ENCODE data around the gene ZSWIM1. TPM values are rescaled to one million over a fixed set of nuclear protein-coding genes. Genes with fewer than 3 reads are reported as not detected.

The ZSWIM1 gene
- total RNA-seq, 1 experiment from 2014 or later = 17.4 TPM

DNA sequence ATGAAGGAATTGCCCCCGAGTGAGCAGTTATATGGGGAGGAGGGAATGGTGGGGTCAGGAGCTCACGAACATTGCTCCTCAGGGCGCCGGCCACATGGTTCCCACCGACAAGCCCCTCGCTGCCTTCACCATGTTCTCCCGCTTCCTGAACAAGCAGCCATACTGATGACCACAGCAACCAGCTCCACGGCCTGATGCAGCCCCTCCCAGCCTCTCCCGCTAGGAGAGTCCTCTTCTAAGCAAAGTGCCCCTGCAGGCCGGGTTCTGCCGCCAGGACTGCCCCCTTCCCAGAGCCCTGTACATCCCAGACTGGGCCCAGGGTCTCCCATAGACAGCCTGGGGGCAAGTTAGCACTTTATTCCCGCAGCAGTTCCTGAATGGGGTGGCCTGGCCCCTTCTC lies 17.3 kb downstream of the ZSWIM1 start:
- ChIA-PET CTCF (interaction anchor here (1.4 kb wide), 1 partner anchor 8 kb away, joined by 8 read pairs; no protein-coding TSS in a partner anchor), POLR2A (interaction anchor here (1.5 kb wide), 1 partner anchor 51 kb away, joined by 3 read pairs; no protein-coding TSS in a partner anchor)
- no peak for ATAC-seq
- Mint-ChIP-seq H3K4me3 (no peak overlapping the region), H3K9me3 (no peaks in the 10 kb centered on the region), H3K27me3 (ENCODE audit: low read depth) (no peaks in the 10 kb centered on the region), H3K27ac (no peak overlapping the region), H3K4me1 (no peaks in the 10 kb centered on the region), H3K36me3 (peaks cover 35% of the 10 kb centered on the region)
- DNase-seq (ENCODE audit: low spot score) = no peak
- TF ChIP-seq, protein P1, sequence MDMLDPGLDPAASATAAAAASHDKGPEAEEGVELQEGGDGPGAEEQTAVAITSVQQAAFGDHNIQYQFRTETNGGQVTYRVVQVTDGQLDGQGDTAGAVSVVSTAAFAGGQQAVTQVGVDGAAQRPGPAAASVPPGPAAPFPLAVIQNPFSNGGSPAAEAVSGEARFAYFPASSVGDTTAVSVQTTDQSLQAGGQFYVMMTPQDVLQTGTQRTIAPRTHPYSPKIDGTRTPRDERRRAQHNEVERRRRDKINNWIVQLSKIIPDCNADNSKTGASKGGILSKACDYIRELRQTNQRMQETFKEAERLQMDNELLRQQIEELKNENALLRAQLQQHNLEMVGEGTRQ (CRISPR knock-in tag; IDR thresholded peaks at IDR 0.05) = no peak
- TF ChIP-seq CBFB (CRISPR knock-in tag; IDR thresholded peaks at IDR 0.05; ENCODE audit: low read depth) = no peak
- TF ChIP-seq TEAD4 (CRISPR knock-in tag; IDR thresholded peaks at IDR 0.05) = no peak
- TF ChIP-seq, protein P2, sequence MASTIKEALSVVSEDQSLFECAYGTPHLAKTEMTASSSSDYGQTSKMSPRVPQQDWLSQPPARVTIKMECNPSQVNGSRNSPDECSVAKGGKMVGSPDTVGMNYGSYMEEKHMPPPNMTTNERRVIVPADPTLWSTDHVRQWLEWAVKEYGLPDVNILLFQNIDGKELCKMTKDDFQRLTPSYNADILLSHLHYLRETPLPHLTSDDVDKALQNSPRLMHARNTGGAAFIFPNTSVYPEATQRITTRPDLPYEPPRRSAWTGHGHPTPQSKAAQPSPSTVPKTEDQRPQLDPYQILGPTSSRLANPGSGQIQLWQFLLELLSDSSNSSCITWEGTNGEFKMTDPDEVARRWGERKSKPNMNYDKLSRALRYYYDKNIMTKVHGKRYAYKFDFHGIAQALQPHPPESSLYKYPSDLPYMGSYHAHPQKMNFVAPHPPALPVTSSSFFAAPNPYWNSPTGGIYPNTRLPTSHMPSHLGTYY (CRISPR knock-in tag; IDR thresholded peaks at IDR 0.05) = no peak
- TF ChIP-seq, protein P3, sequence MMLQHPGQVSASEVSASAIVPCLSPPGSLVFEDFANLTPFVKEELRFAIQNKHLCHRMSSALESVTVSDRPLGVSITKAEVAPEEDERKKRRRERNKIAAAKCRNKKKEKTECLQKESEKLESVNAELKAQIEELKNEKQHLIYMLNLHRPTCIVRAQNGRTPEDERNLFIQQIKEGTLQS (CRISPR knock-in tag; conservative IDR thresholded peaks at IDR 0.05) = no peak
- no peak for TF ChIP-seq ZNF138 (CRISPR knock-in tag; conservative IDR thresholded peaks at IDR 0.05)
- TF ChIP-seq, protein P4, sequence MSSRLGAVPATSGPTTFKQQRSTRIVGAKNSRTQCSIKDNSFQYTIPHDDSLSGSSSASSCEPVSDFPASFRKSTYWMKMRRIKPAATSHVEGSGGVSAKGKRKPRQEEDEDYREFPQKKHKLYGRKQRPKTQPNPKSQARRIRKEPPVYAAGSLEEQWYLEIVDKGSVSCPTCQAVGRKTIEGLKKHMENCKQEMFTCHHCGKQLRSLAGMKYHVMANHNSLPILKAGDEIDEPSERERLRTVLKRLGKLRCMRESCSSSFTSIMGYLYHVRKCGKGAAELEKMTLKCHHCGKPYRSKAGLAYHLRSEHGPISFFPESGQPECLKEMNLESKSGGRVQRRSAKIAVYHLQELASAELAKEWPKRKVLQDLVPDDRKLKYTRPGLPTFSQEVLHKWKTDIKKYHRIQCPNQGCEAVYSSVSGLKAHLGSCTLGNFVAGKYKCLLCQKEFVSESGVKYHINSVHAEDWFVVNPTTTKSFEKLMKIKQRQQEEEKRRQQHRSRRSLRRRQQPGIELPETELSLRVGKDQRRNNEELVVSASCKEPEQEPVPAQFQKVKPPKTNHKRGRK (CRISPR knock-in tag; IDR thresholded peaks at IDR 0.05; ENCODE audit: borderline replicate concordance) = no peak
- no peak for TF ChIP-seq ZNF416 (CRISPR knock-in tag; IDR thresholded peaks at IDR 0.05)
- TF ChIP-seq NR3C1 (CRISPR knock-in tag; conservative IDR thresholded peaks at IDR 0.05; ENCODE audit: low read depth) = no peak
- no peak for TF ChIP-seq NFYB (CRISPR knock-in tag; conservative IDR thresholded peaks at IDR 0.05; ENCODE audit: low read depth)
- TF ChIP-seq, protein P5, sequence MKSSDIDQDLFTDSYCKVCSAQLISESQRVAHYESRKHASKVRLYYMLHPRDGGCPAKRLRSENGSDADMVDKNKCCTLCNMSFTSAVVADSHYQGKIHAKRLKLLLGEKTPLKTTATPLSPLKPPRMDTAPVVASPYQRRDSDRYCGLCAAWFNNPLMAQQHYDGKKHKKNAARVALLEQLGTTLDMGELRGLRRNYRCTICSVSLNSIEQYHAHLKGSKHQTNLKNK (CRISPR knock-in tag; IDR thresholded peaks at IDR 0.05) = no peak
- TF ChIP-seq, protein P6, sequence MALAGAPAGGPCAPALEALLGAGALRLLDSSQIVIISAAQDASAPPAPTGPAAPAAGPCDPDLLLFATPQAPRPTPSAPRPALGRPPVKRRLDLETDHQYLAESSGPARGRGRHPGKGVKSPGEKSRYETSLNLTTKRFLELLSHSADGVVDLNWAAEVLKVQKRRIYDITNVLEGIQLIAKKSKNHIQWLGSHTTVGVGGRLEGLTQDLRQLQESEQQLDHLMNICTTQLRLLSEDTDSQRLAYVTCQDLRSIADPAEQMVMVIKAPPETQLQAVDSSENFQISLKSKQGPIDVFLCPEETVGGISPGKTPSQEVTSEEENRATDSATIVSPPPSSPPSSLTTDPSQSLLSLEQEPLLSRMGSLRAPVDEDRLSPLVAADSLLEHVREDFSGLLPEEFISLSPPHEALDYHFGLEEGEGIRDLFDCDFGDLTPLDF (CRISPR knock-in tag; IDR thresholded peaks at IDR 0.05) = no peak
- no peak for TF ChIP-seq RORB (CRISPR knock-in tag; IDR thresholded peaks at IDR 0.05)
- TF ChIP-seq, protein P7, sequence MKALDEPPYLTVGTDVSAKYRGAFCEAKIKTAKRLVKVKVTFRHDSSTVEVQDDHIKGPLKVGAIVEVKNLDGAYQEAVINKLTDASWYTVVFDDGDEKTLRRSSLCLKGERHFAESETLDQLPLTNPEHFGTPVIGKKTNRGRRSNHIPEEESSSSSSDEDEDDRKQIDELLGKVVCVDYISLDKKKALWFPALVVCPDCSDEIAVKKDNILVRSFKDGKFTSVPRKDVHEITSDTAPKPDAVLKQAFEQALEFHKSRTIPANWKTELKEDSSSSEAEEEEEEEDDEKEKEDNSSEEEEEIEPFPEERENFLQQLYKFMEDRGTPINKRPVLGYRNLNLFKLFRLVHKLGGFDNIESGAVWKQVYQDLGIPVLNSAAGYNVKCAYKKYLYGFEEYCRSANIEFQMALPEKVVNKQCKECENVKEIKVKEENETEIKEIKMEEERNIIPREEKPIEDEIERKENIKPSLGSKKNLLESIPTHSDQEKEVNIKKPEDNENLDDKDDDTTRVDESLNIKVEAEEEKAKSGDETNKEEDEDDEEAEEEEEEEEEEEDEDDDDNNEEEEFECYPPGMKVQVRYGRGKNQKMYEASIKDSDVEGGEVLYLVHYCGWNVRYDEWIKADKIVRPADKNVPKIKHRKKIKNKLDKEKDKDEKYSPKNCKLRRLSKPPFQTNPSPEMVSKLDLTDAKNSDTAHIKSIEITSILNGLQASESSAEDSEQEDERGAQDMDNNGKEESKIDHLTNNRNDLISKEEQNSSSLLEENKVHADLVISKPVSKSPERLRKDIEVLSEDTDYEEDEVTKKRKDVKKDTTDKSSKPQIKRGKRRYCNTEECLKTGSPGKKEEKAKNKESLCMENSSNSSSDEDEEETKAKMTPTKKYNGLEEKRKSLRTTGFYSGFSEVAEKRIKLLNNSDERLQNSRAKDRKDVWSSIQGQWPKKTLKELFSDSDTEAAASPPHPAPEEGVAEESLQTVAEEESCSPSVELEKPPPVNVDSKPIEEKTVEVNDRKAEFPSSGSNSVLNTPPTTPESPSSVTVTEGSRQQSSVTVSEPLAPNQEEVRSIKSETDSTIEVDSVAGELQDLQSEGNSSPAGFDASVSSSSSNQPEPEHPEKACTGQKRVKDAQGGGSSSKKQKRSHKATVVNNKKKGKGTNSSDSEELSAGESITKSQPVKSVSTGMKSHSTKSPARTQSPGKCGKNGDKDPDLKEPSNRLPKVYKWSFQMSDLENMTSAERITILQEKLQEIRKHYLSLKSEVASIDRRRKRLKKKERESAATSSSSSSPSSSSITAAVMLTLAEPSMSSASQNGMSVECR (CRISPR knock-in tag; IDR thresholded peaks at IDR 0.05; ENCODE audit: borderline replicate concordance) = no peak
- TF ChIP-seq, protein P8, sequence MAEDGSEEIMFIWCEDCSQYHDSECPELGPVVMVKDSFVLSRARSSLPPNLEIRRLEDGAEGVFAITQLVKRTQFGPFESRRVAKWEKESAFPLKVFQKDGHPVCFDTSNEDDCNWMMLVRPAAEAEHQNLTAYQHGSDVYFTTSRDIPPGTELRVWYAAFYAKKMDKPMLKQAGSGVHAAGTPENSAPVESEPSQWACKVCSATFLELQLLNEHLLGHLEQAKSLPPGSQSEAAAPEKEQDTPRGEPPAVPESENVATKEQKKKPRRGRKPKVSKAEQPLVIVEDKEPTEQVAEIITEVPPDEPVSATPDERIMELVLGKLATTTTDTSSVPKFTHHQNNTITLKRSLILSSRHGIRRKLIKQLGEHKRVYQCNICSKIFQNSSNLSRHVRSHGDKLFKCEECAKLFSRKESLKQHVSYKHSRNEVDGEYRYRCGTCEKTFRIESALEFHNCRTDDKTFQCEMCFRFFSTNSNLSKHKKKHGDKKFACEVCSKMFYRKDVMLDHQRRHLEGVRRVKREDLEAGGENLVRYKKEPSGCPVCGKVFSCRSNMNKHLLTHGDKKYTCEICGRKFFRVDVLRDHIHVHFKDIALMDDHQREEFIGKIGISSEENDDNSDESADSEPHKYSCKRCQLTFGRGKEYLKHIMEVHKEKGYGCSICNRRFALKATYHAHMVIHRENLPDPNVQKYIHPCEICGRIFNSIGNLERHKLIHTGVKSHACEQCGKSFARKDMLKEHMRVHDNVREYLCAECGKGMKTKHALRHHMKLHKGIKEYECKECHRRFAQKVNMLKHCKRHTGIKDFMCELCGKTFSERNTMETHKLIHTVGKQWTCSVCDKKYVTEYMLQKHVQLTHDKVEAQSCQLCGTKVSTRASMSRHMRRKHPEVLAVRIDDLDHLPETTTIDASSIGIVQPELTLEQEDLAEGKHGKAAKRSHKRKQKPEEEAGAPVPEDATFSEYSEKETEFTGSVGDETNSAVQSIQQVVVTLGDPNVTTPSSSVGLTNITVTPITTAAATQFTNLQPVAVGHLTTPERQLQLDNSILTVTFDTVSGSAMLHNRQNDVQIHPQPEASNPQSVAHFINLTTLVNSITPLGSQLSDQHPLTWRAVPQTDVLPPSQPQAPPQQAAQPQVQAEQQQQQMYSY (CRISPR knock-in tag; IDR thresholded peaks at IDR 0.05) = no peak
- TF ChIP-seq, protein P9, sequence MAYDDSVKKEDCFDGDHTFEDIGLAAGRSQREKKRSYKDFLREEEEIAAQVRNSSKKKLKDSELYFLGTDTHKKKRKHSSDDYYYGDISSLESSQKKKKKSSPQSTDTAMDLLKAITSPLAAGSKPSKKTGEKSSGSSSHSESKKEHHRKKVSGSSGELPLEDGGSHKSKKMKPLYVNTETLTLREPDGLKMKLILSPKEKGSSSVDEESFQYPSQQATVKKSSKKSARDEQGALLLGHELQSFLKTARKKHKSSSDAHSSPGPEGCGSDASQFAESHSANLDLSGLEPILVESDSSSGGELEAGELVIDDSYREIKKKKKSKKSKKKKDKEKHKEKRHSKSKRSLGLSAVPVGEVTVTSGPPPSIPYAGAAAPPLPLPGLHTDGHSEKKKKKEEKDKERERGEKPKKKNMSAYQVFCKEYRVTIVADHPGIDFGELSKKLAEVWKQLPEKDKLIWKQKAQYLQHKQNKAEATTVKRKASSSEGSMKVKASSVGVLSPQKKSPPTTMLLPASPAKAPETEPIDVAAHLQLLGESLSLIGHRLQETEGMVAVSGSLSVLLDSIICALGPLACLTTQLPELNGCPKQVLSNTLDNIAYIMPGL (CRISPR knock-in tag; IDR thresholded peaks at IDR 0.05) = no peak
- no peak for TF ChIP-seq SP1 (CRISPR knock-in tag; conservative IDR thresholded peaks at IDR 0.05)

All from WTC11 (cell line).